Measurements from ENCODE around the gene ZMYM3. TPM values are rescaled to one million over a fixed set of nuclear protein-coding genes. Genes with fewer than 3 reads are reported as not detected.
"Not testable (repeated sequence)": the region's sequence is repeated elsewhere in the genome, so short reads cannot be mapped to it uniquely, and the experiment has no call there.

Gene ZMYM3
- 10 to 100 TPM; 12.5 to 16.0 TPM for total RNA-seq
- long read RNA-seq, donor 1, partial matches to known transcripts, result 6 of 6 reads
- long read RNA-seq, donor 1, other reads (novel, unspliced or antisense), result 0 of 6 reads
- long read RNA-seq, donor 2, partial matches to known transcripts, result 12 of 16 reads
- long read RNA-seq, donor 2, other reads (novel, unspliced or antisense), result 4 of 16 reads

DNA sequence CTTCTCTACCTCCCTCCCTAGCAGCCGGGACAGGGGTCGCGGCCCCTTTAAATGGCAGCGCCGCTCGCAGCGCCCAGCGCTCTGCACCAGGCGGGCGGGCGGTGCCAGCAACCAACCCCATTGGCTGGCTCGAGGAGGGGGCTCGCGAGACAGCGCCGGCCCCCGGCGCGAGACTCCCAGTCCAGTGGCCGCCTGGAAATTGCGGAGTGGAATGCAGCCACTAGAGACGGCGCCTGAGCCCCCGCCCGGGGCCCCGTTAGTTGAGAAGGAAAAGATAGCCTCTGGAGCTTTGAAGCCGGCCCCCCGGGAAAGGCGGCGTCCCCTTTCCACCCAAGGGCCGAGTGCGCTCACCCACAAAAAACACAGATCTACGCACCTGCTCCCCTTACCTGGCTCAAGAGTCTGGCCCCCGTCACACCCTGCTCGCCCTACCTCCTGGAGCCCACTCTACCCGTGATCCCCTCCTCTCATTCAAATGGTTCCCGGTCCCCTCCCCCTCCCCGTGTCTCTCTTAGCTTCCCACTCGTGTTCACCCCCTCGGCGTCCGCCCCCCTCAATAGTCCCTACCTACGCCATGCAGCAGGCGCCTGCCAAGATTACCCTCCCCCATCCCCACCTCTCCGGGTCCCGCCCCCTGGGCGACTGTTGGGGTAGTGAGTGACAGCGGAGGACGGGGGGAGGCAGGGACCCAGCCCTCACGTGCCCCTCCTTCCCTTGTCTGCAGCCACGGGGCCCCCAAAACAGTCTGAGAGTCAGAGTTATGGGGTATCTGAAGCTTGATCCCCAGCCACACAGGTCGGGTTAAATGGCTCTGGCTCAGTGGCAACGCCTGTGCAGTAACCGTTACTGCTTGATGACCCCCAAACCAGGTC is at the start of gene ZMYM3:
Gene ZMYM3 (minus strand): TSS at position 49 of the 872 bp plus-strand sequence. CDS start 885 bp downstream, outside the sequence.
- intact Hi-C loops (cut with DNase I), result no loop called here
- peak; percentile 95 for DNase-seq (ENCODE audit: low spot score)

DNA sequence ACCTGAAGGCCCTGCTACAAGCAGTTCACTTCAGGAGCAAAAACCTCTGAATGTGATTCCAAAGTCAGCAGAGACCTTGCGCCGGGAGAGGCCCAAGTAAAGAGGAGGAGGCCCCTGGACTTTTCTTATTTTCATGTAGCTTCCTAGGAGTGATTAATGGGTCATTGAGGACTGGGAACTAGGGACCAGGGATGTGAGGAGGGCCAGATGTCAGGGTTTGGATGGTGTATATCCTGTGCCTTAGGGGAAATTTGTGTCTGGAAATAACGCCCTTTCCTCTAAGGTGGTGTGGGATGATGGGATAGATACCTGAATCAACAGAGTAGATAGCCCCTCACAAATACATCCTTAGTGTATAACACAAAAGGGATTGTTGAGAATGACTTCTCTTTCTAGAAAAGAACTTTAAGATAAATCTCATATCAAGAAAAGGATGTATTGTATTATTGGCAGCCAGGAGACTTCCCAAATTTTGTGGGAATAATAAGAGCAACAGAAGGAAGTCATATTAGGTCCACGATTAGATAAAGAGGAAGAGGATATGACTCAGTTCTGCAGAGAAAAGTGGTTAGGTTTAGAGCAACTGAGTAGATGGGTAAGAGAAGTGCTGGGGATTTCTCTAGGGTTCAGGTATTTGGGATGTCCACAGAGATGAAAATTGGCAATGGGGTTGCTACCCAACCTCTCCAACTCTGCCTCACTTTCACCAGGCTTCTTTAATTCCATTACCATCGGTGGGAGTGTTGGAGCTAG is 48.7 kb upstream of the ZMYM3 start:
- DNase-seq (ENCODE audit: low spot score), result no peak
- intact Hi-C loops (cut with DNase I), result no loop called here

DNA sequence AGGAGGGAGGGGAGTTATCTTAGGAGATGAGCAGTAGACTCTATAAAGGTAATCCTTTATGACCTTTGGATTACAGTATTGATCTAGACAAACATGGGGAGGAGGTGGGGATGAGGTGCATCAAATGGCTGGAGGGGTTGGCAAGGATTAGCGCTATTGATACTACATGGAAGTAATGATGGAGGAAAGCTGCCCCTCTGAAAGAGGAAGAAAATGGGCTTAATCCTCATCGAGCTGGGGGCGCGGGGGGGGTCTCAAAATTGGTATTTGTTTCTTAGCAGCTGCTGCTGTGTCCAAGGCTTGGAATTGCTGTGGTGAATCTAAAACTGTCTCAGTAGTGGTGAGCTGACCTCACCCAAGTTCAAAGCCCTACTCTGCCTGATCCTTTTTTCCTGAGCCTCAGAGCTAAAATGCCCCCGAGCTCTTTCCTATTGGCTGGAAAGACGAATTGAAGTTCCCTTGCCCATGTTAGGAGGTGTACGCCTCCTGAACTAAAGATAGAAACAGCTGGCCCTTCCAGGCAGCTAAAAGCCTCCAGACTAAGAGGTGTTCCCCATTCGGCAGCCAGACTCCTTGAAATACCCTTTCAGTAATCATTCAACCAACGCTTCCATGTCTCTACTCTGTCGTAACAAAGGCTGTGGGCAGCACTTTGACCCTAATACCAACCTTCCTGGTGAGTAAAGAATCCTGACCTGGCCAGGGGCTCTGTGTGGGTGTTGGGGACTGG is 47.4 kb upstream of the ZMYM3 start, which contains the start of gene ITGB1BP2:
Gene ITGB1BP2 (plus strand): TSS at position 556 of the 730 bp plus-strand sequence. CDS start 57 bp downstream, at position 613.
- intact Hi-C loops (cut with DNase I), result no loop called here
- DNase-seq (ENCODE audit: low spot score), result no peak

DNA sequence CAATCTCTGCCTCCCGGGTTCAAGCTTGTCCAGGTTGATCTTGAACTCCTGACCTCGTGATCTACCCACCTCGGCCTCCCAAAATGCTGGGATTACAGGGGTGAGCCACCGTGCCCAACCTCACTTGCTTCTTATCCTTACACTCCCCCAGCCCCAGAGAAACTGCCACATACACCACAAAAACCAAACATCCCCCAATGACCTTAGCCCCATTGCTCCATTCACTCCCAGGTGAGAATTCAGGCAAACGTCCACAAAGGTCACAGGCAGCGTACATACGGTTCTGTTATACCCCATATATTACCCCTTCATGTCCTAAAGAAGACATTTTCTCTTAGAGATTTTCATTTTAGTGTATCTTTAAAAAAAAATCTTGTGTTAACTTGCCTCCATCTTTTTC is 46.6 kb upstream of the ZMYM3 start:
- DNase-seq (ENCODE audit: low spot score); intact Hi-C loops (cut with DNase I): not testable (repeated sequence)

DNA sequence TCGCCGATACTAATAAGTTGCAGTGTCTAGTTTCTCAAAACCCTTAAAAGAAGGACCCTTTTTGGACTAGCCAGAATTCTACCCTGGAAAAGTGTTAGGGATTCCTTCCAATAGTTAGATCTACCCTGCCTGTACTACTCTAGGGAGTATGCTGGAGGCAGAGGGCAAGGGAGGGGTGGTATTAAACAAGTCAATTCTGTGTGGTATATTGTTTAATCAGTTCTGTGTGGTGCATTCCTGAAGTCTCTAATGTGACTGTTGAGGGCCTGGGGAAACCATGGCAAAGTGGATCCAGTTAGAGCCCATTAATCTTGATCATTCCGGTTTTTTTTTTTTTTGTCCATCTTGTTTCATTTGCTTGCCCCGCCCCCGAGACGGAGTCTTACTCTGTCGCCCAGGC is 46.1 kb upstream of the ZMYM3 start:
- intact Hi-C loops (cut with DNase I); DNase-seq (ENCODE audit: low spot score): not testable (repeated sequence)

DNA sequence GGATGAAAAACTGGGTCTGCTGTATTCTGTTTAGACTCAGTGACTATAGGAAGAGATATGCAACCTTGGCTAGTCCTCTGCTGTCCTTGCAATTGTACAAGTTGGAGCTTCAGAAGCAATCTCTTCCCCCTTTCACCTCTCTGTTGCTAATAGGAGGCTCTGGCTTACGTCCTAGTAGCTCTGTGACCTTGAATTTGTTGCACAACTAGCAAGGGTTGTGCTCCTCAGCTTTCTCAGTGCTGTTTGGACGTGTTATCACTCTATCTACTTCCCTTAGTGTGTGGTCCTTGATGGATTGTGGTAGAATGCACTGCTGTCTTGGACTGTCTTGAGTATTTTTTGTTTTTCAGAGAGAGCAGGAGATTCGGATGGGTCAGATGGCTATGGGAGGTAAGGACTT is 44.2 kb upstream of the ZMYM3 start:
- no peak for DNase-seq (ENCODE audit: low spot score)
- intact Hi-C loops (cut with DNase I), result no loop called here

DNA sequence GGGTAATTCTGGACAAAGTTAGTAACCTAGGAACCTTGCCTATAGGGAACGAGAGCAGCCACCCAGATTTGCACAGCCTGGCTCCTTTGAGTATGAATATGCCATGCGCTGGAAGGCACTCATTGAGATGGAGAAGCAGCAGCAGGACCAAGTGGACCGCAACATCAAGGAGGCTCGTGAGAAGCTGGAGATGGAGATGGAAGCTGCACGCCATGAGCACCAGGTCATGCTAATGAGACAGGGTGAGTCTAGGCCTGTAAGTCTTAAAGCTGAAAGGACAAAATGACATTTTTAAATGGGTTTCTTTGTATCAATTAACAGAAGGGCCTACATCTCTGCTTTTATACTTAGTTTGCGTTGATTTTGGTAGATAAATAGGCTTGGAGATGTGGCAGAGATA is 42.9 kb upstream of the ZMYM3 start:
- intact Hi-C loops (cut with DNase I), result no loop called here
- DNase-seq (ENCODE audit: low spot score), result no peak

DNA sequence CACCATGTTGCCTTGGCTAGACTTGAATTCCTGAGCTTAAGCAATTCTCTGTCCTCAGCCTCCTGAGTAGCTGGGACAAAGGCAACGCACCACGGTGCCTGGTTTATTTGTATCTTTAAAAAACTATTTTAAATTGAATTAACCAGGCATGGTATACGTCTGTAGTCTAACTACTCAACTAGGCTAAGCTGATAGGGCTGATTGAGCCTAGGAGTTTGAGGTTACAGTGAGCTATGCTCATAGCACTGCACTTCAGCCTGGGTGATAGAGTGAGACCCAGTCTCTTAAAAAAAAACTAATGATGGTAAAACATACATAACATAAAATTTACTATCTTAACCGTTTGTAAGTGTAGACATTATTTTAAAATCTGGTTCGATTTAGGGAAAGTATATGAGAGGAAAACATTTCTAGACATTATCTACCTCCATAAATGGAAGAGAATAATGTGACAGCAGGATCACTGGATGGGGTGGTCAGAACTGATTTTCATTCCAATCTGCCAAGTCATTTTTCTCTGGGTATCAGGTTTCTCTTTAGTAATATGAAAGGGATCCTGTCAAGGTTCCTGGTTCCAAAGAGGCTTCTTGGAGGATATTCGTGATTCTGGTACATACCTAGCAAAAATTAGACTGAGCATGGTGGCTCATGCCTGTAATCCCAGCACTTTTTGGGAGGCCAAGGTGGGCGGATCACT is 38.9 kb upstream of the ZMYM3 start:
- intact Hi-C loops (cut with DNase I), result no loop called here
- DNase-seq (ENCODE audit: low spot score), result no peak

DNA sequence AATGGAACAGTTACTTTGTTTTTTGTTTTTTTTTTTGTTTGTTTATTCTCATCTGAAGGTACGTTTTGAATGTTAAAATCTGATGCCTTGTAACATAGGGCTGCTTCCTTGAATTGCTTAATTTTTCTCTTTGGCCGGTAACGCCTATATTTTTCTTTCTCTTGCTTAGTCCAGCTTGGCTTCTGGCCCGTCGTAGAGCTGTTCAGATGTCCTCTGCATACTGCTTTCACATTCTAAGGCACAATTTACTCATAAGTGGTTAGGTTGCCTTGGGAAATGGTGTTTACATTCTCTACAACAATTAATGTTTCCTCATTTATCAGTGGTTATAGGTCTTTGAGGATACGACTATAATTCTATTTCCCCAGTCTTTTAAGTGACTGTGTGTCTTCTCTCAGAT is 37.4 kb upstream of the ZMYM3 start:
- intact Hi-C loops (cut with DNase I), result no loop called here
- no peak for DNase-seq (ENCODE audit: low spot score)

DNA sequence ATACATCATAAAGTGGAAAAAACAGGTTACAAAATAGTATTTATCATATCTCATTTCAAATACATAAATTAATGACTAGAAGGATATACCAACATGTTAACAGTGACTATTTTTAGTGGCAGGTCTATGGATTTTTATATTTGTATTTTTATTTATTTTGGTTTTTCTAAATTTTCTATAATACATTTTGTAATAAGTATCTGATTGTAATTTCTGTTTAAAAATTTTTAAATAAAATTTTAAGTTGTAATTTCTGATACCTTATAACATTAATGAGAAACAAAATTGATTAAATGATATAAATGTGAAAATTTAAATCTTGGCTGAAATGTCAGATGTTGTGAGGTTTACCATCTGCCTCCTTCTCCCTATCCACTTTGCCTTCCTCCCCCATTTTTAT is 32.0 kb upstream of the ZMYM3 start:
- DNase-seq (ENCODE audit: low spot score), result no peak
- intact Hi-C loops (cut with DNase I), result no loop called here

DNA sequence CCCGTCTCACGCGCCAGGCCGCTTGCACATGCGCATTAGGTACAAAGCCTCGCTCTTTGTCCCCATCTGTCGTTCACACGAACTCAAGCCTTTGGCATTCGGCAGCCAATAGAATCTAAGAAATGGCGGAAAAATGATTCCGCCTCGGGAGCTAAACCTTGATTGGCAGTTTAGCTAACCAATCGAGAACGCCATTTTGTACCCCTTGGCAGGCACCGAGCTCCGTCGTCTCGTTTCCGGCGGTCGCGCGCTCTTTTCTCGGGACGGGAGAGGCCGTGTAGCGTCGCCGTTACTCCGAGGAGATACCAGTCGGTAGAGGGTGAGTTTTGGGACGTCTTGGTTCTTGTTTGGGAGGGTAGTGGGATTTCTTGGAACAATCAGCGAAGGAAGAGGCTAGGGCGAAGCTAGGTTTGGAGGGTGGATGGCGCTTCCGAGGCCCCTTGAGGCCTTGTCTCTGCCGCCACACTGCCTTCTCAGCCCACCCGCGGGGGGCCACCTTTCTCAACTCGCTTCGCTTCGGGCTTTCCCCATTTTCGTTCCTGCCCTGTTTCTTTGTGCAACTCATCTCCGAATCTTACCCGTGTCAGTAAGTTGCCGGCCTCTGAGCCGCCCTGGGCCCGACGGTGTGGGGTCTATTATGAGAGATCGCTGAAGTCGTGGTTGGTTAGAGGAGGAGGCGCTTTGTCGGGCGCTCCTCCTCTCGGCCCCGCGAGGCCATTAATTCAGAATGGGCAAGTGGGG is 29.6 kb upstream of the ZMYM3 start, which contains the start of gene NONO:
Gene NONO (plus strand): TSS at position 233 of the 741 bp plus-strand sequence. CDS start 7,003 bp downstream, outside the sequence.
- peak; percentile 91 for DNase-seq (ENCODE audit: low spot score)
- intact Hi-C loops (cut with DNase I), result no loop called here

DNA sequence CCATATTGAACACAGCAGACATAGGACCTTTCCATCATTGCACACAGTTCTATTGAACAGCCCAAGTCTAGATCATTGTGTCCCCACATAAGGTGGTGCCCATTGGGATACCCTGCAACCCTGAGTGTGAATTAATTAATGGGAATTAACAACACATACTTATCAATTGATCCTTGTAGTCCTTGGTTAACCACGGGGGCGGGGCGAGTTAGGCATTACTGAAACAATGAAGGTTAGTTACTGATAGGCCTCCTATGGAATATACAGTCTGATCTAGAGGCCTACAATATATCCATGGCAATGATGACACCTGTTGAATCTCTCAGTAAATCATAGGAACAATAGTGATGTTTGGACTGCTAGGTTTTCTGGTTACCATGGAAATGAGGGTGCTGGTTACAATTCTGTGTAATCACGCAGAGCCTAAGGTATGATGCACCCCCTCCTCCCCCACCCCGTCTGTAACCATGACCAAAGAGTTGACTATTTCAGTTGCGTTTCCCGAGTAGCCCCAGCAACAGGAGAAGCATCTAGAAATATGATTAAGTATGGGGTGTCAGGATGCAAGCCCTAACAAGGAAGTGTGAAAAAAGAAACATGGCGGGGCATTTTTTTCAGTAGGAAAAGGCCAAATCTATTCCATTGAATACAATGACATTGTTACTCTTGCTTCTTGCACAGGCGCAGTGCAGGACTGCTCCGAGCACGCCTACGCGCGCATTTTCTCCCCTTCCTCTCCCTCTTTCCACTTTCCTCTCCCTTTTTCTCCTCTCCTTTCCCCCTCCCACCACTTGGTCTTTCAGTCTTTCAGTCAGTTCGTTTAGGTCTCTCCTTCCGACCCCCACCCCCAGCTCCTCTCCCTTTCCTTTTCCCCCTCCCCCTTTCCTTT is 28.8 kb upstream of the ZMYM3 start:
- intact Hi-C loops (cut with DNase I), result no loop called here
- no peak for DNase-seq (ENCODE audit: low spot score)

DNA sequence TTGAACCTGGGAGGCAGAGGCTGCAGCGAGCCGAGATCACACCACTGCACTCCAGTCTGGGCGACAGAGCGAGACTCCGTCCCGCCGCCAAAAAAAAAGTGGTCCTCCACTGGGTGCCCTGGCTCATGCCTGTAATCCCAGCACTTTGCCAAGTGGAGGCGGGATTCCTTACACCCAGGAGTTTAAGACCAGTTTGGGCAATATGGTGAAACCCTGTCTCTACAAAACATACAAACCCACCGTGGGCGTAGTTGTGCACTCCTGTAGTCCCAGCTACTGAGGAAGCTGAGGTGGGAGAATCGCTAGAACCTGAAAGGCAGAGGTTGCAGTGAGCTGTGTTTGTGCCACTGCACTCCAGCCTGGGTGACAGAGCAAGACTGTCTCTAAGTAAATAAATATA is 27.4 kb upstream of the ZMYM3 start:
- DNase-seq (ENCODE audit: low spot score); intact Hi-C loops (cut with DNase I): not testable (repeated sequence)

DNA sequence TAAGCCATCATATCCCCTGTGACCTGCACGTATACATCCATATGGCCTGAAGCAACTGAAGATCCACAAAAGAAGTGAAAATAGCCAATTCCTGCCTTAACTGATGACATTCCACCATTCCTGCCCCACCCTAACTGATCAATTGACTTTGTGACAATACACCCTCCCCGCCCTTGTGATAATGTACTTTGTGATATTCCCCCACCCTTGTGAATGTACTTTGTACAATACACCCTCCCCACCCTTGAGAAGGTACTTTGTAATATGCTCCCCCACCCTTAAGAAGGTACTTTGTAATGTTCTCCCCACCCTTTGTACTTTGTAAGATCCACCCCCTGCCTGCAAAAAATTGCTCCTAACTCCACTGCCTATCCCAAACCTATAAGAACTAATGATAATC is 18.4 kb upstream of the ZMYM3 start:
- intact Hi-C loops (cut with DNase I); DNase-seq (ENCODE audit: low spot score): not testable (repeated sequence)

DNA sequence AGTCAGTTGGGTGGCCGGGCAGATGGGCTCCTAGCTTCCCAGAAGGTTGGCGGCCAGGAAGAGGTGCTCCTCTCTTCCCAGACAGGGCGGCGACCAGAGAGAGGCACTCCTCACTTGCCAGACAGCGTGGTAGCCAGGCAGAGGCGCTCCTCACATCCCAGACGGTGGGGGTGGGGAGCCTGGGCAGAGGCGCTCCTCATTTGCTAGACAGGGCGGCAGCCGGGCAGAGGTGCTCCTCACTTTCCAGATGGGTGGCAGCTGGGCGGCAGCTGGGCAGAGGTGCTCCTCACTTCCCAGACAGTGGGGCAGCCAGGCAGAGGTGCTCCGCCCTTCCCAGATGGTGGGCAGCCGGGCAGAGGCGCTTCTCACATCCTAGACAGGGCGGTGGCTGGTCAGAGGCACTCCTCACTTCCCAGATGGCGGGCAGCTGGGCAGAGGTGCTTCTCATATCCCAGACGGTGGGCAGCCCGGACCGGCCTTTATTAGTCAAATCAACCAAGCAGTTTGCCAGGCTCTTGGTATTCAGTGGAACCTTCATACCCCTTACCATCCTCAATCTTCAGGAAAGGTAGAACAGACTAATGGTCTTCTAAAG is 16.0 kb upstream of the ZMYM3 start:
- no peak for DNase-seq (ENCODE audit: low spot score)

DNA sequence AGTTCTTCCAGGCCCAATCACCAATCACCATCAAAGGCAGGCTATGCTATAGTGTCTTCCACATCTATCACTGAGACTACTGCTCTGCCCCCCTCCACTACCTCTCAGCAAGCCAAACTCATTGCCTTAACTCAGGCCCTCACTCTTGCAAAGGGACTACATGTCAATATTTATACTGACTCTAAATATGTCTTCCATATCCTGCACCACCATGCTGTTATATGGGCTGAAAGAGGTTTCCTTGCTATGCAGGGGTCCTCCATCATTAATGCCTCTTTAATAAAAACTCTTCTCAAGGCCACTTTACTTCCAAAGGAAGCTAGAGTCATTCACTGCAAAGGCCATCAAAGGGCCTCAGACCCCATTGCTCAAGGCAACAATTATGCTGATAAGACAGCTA is 14.7 kb upstream of the ZMYM3 start:
- intact Hi-C loops (cut with DNase I); DNase-seq (ENCODE audit: low spot score): not testable (repeated sequence)

More for the DNA sequence above, 16.0 kb upstream of the ZMYM3 start:
- intact Hi-C loops (cut with DNase I), result no loop called here

DNA sequence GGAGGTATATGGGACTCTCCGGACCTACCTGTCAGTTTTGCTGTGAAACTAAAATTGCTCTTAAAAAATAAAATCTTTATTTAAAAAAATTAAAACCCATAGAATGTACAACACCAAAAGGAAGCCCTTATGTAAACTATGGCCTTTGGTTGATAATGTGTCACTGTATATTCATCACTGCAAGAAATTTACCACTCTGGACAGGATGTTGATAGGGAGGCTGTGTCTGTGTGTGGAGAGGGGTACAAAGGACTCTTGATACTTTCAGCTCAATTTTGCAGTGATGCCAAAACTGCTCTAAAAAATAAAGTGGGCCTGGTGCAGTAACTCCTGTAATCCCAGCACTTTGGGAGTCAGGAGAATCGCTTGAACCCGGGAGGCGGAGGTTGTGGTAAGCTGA is 2.9 kb upstream of the ZMYM3 start:
- intact Hi-C loops (cut with DNase I), result no loop called here

More for the DNA sequence above, 2.9 kb upstream of the ZMYM3 start:
- DNase-seq (ENCODE audit: low spot score), result no peak

Data from posterior vena cava (tissue), 2 donors.